OCI-M2 (cell line): Measurements from ENCODE around the gene CCDC141.
"Not testable (repeated sequence)": the region's sequence is repeated elsewhere in the genome, so short reads cannot be mapped to it uniquely, and the experiment has no call there.

Experiments used
- DNase-seq: peaks from one replicate; lab custom pipeline; 2025; ENCODE audit not compliant: unreplicated experiment; lab: John Stamatoyannopoulos, UW

CCDC141 gene

GRCh38 chr2:178982652-178983051 is 67.3 kb downstream of the CCDC141 start:
- not testable (repeated sequence) for DNase-seq

- no peak for DNase-seq
These were observed 69.1 kb downstream of the CCDC141 start for GRCh38 chr2:178980815-178981214.

DNA sequence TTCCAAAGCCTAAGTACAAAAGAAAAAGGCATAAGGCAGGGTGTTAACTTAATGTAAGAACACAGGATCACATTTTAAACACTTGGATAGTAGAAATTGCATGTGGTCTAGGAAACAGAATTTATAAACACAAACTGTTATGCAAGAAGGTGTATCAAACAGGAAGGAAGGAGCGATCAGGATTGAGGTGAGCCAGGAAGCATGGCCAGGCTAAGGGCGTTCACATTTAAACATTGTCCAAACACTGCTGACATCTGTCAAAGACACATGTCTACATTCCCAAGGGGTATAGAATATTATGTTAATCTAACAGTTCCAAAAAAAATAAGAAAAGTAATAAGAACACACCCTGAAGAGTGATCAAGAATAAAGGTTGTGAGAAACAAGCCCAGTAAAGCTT is 71.3 kb downstream of the CCDC141 start:
- DNase-seq: no peak

GRCh38 chr2:178976351-178976750 is 73.6 kb downstream of the CCDC141 start:
- no peak for DNase-seq

- no peak for DNase-seq
These were observed 87.0 kb downstream of the CCDC141 start for GRCh38 chr2:178962805-178963433.

GRCh38 chr2:178962152-178962551 is 87.8 kb downstream of the CCDC141 start:
- DNase-seq: no peak

GRCh38 chr2:178954049-178954448 is 95.9 kb downstream of the CCDC141 start:
- no peak for DNase-seq

DNA sequence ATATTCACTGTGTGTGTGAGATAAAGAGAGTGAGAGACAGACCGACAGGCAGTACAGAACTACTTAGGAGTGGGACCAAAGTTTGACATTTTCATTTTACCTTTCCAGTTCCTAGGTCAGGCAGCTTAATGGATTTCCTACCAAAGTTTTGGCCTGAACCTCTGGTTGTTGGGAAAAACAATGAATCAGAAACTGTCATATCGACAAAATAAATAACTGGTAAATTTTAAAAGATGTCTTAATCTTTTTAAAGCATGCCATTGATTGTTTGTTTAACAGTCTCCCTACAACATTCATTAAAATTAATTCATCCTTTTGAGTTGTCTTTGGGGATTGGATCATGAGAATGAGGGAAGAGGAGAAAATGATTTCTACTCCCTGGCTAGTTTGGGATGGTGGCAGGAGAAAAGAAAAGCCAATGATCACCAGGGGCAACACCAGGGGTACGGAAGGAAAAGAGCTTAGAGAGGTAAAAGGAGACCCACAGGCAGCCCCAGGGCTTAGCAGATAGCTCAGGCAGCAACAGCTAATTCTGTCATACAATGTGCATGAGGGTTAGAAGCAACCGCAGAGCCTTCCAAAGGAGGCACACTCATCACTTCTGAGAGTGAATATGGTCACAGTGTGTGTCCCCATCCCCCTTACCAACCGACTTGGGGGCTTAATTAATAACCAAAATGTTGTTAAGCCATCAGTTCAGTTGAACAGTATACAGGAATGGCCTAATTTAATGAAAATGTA is 98.5 kb downstream of the CCDC141 start:
- DNase-seq: no peak

DNA sequence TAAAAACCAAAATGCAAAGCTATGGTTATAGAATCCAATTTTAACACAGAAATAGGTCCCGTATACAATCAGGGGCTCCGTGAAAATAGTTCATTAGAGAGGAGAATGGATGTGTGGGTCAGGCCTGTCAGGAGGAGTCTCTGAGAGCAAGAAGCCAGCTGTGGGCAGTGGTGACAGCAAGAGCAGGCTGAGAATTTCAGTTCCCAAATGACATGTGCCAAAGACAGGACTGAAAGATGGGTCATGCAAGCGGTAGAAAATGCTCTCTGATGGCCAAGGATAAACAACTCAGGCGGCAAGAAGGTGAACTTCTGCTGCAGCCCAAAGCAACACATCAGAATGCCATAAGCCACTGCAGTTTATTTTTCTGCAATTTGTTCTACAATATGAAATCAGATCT is 100.4 kb downstream of the CCDC141 start:
- DNase-seq: no peak

GRCh38 chr2:178949151-178949550 is 100.8 kb downstream of the CCDC141 start:
- no peak for DNase-seq

DNA sequence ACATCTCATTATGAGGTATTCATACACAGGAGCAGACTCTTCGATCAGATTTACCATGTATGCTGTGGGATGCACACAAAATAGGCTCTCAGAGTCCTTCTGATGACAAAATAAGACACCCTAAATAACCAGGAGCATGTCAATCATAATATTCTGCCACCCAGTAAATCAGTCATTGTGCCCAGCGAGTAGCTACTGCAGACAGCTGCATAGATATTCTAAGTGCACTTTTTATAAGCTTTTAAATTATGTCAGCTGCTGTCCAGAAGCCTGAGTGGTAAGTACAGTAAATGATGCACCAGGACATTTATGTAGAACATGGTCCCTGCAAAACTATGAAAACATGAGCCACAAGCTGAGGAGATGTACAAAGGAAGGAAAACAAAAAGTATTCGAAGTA is 102.9 kb downstream of the CCDC141 start:
- DNase-seq: no peak

DNA sequence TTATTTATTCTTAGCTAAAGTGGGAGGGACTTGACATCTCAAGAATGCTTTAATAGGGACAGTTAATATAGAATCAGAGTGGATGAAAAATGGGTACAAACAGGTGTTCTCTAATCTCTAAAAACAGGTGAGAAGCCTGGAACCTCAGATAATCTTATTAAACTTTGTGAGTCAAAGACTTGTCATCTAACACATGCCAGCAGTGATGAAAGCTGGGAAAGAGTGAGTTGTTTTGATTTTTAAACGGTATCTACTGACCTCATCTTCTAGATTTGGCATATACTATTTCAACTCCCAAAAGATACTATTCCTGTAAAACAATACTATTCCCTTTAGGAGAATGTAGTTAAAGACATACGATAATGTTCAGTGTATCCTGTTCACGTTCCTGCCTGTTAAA is 103.4 kb downstream of the CCDC141 start:
- DNase-seq: no peak

GRCh38 chr2:178943745-178944144 is 106.2 kb downstream of the CCDC141 start:
- no peak for DNase-seq

- DNase-seq: no peak
These were observed 115.4 kb downstream of the CCDC141 start for GRCh38 chr2:178934571-178934970.

- no peak for DNase-seq
These were observed 116.4 kb downstream of the CCDC141 start for GRCh38 chr2:178933493-178933892.

GRCh38 chr2:178928077-178928476 is 121.9 kb downstream of the CCDC141 start:
- DNase-seq: peak; percentile 2

- DNase-seq: no peak
These were observed 122.8 kb downstream of the CCDC141 start for GRCh38 chr2:178927173-178927572.

DNA sequence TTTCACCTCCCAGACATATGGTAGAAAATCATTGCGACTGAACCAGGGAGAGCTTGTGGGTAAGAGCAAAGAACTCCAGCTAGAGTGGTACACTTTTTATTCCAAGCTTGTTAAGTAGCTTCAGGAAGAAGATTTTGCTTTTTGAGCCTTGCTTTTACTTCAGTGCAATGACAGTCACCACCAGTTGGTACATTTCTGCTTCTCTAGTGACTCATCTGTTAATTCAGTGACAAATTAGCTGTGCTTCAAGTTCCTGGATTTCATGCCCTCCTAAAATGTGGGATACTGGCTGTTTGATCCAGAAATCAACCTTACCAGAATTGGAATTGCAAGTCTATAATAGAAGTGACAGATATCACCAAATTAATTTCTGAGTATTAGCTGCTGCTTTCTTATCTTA is 125.1 kb downstream of the CCDC141 start:
- no peak for DNase-seq

GRCh38 chr2:178923546-178923945 is 126.4 kb downstream of the CCDC141 start:
- DNase-seq: no peak

GRCh38 chr2:178920916-178921513 is 128.9 kb downstream of the CCDC141 start:
- DNase-seq: no peak

DNA sequence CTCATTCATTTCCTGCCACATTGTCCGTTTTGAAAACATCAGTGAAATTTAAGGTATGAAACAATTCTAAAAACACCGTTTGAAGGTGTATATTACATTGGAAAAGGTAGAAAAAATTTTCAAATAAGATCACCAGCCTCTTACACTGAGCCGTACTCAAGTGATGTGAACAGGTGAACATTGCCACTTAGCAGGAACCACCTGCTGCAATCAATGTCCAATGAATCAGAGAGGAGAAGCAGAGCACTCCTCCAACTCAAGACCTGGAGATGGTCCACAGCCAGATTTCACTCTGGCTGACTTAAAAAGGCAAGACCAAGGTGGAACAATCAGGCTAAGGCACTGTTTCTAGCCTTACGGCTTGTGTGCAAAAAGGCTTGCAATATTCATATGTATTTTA is 132.4 kb downstream of the CCDC141 start:
- DNase-seq: no peak

- no peak for DNase-seq
These were observed 134.3 kb downstream of the CCDC141 start for GRCh38 chr2:178915423-178916173.
